Left lung (tissue), 10 donors: ENCODE results near the gene LDB3. TPM values are rescaled to one million over a fixed set of nuclear protein-coding genes. Genes with fewer than 3 reads are reported as not detected.

Source experiments
- ATAC-seq: fragments of 200-7000 bp; cut with Tn5 transposase; one replicate; pipeline ENCODE4 v1.9.1; 2020; ENCODE audit warnings: moderate library complexity
- DNase-seq, 4 donors: peaks; one replicate each; pipeline ENCODE4 v3.0.0-alpha.2; 2013 to 2020
- H3K27ac ChIP-seq, 2 donors: fragments of 200-600 bp; sonication (generic) in 1 of 2; one replicate each; pipeline versions ENCODE4 v1.5.0 to v1.8.0; 2020 to 2021
- H3K27me3 ChIP-seq, 2 donors: fragments of 200-600 bp; sonication (generic) in 1 of 2; one replicate each; pipeline versions ENCODE4 v1.5.0 to v1.8.0; 2020 to 2021
- H3K36me3 ChIP-seq, 2 donors: fragments of 200-600 bp; sonication (generic) in 1 of 2; one replicate each; pipeline versions ENCODE4 v1.5.0 to v1.8.0; 2020 to 2021
- H3K4me1 ChIP-seq, 2 donors: fragments of 200-600 bp; one replicate each; pipeline ENCODE4 v1.8.0; 2021
- H3K4me3 ChIP-seq, 2 donors: fragments of 200-600 bp; sonication (generic) in 1 of 2; one replicate each; pipeline versions ENCODE4 v1.5.0 to v1.8.0; 2020 to 2021; ENCODE audit warnings: mild to moderate bottlenecking in 1 of 2
- H3K9me3 ChIP-seq, 2 donors: fragments of 200-600 bp; sonication (generic) in 1 of 2; one replicate each; pipeline versions ENCODE4 v1.5.0 to v1.8.0; 2020 to 2021
- intact Hi-C, 2 donors: fragments of 100-400 bp; cut with DNase I; formaldehyde crosslinking; loops; one replicate each; pipeline versions ENCODE4 v1.11.2 to v1.14.2; 2022
- polyA plus RNA-seq, 6 donors: library from polyadenylated mRNA; unstranded; fragments of 120-200 nt; gene quantifications; one replicate each; pipeline ENCODE4 v1.2.1, GENCODE V29; 2013; ENCODE audit not compliant: insufficient read length in 6 of 6
- total RNA-seq, 2 donors: library from RNA; stranded (reverse); fragmentation: NEBNext Ultra II Directional; extraction: Animal tissue kit (Norgen Biotek cat#: 25700); gene quantifications; one replicate each; pipeline ENCODE4 v1.2.1, GENCODE V29; 2021
- TF ChIP-seq, protein P1 (sequence below), 2 donors: fragments of 200-600 bp; sonication (generic) in 1 of 2; IDR thresholded peaks; one replicate each; pipeline versions ENCODE4 v1.5.0 to v1.8.0; 2021; ENCODE audit warnings: antibody characterized with exemption in 2 of 2
- donor health status: DM: no; HTN: yes; CAD: no.
- donor health status: DM: no; HTN: no; CAD: no.

The LDB3 gene
- total and polyA plus RNA-seq, 8 donors = 1.1 to 2.7 (median 1.3) TPM

DNA sequence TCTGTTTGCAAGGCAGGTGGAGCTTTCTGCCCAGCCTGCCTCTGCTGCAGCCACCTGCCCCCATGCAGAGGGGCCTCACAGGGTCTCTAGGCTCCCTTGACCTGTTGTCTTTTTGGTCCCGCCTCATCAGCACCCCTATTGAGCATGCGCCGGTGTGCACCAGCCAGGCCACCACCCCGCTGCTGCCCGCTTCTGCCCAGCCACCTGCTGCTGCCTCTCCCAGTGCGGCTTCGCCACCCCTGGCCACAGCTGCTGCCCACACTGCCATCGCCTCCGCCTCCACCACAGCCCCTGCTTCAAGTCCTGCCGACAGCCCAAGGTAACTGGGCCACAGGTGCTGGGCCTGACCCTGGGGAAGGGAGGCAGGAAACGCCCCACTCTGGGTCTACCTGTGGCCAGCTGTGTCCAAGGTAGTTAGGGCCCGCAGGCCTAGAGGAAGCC lies 38.1 kb downstream of the LDB3 start:
- DNase-seq (no peak), ATAC-seq (no peak)
- intact Hi-C loops = no loop called here
- Histone ChIP-seq H3K27me3 (peaks cover 0 to 25% of the 10 kb centered on the region in 2 donors), H3K4me3 (no peak overlapping the region), H3K36me3 (no peaks in the 10 kb centered on the region), H3K9me3 (no peaks in the 10 kb centered on the region), H3K27ac (no peak overlapping the region), H3K4me1 (peaks cover 0 to 5% of the 10 kb centered on the region in 2 donors)
- TF ChIP-seq, protein P1, sequence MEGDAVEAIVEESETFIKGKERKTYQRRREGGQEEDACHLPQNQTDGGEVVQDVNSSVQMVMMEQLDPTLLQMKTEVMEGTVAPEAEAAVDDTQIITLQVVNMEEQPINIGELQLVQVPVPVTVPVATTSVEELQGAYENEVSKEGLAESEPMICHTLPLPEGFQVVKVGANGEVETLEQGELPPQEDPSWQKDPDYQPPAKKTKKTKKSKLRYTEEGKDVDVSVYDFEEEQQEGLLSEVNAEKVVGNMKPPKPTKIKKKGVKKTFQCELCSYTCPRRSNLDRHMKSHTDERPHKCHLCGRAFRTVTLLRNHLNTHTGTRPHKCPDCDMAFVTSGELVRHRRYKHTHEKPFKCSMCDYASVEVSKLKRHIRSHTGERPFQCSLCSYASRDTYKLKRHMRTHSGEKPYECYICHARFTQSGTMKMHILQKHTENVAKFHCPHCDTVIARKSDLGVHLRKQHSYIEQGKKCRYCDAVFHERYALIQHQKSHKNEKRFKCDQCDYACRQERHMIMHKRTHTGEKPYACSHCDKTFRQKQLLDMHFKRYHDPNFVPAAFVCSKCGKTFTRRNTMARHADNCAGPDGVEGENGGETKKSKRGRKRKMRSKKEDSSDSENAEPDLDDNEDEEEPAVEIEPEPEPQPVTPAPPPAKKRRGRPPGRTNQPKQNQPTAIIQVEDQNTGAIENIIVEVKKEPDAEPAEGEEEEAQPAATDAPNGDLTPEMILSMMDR (IDR thresholded peaks at IDR 0.05) = no peak

DNA sequence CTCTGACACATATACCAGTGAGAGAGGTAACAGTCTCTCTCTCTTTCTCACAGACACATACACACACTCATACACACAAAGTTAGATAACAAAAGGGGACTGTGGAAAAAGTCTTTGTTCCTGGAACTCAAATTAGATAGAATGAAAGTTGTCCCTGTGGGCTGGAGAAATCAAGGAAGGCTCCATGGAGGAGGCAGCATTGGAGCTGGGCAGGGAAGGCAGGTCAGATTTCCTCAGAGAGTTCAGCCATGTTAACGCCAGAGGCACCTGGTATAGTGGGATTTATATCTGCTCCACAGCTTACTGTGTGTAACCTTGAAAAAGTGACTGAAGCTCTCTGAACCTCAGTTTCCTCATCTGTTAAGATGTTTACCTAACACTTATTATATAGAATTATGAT lies 38.7 kb downstream of the LDB3 start:
- ATAC-seq (no peak), DNase-seq (no peak)
- Histone ChIP-seq H3K9me3 (no peaks in the 10 kb centered on the region), H3K27me3 (peaks cover 0 to 28% of the 10 kb centered on the region in 2 donors), H3K4me1 (peaks cover 2 to 5% of the 10 kb centered on the region in 2 donors), H3K4me3 (no peak overlapping the region), H3K27ac (no peak overlapping the region), H3K36me3 (no peaks in the 10 kb centered on the region)
- intact Hi-C loops = no loop called here
- TF ChIP-seq, protein P1 (IDR thresholded peaks at IDR 0.05) = no peak

DNA sequence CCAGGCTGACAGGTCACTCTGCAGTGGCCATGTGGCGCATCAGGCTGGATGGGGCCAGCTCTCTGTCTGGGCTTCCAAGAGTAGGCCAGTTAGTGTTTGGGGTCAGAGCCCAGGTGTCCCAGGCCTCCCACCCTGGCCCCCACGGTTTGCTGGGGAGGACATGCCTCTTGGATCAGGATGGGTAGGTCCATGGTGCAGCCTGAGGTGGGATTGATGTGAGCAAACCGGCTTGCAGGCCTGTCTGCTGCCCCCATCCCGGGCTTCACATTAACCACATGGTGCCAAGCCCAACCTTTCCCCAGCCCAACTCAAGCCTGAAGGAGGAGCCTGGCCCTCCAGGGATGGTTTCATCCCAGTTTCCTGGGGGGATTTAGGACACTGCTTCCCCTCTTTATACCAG lies 39.2 kb downstream of the LDB3 start:
- Histone ChIP-seq H3K4me1 (peaks cover 5 to 8% of the 10 kb centered on the region in 2 donors), H3K36me3 (no peaks in the 10 kb centered on the region), H3K4me3 (no peak overlapping the region), H3K9me3 (no peaks in the 10 kb centered on the region), H3K27me3 (peaks cover 0 to 33% of the 10 kb centered on the region in 2 donors), H3K27ac (no peak overlapping the region)
- ATAC-seq = no peak
- DNase-seq = no peak
- TF ChIP-seq, protein P1 (IDR thresholded peaks at IDR 0.05) = no peak
- intact Hi-C loops = no loop called here

DNA sequence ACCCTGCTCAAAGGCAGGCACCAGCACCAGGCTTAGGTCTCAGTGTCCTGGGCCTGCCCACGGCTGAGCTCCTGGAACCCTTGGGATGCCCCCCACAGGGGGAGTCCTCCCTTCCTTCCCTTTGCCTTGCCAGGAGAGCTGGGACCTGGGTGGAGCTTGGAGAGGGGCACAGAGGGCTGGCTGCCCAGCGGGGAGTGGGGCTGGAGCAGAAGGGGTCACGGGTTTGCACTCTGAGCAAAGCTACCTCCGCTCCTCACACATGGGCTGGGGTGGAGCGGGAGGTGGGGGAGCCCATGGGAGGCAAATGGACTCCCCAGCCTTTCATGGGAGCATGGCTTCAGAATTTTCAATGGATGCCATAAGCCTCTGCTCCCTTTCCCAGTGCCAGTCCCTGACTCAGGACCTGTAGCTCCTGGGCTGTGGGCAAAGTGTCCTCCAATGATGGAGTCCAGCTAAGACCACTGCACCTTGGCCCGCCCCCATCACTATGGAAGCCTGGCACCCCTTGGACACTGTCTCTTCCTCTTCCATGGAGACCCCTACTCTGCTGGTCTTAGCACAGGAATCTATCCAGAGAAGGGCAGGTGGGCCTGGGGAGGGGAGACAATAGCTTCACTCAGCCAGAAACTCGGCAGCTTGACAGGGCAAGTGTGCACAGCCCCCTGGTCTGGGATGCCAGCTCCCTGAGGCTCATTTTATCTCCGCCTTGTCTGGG lies 39.9 kb downstream of the LDB3 start:
- ATAC-seq (no peak), DNase-seq (no peak)
- intact Hi-C loops = no loop called here
- Histone ChIP-seq H3K36me3 (no peaks in the 10 kb centered on the region), H3K27ac (no peak overlapping the region), H3K27me3 (peaks cover 0 to 36% of the 10 kb centered on the region in 2 donors), H3K4me1 (peaks cover 5 to 10% of the 10 kb centered on the region in 2 donors), H3K9me3 (no peaks in the 10 kb centered on the region), H3K4me3 (no peak overlapping the region)
- TF ChIP-seq, protein P1 (IDR thresholded peaks at IDR 0.05) = no peak

DNA sequence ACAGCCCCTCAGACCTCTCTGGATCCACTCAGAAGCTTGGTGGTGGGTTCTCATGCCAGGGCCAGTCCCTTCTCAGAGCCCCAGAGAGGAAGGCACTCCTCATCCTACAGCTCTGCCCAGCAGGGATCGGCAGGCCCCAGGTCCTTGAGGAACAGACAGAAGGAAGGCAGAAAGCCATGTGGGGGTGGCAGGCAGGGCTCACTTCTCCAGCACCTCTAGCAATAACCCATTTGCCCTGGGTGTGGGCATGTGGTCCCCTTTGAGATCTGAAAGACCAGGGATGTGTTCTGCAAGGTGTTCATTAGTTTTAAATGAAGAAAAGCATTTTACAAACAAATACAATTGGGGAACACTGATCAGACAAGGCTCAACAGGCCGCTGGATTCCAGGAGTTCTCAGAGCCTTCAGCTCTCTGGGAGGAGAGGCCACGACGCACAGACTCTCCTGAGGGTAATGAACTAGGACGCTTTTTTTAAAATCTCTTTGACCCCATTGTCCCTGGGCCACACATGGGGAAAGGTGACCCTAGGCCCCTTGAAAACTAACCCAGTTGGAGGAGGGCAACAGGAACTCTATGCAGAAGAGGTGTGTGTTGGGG lies 40.6 kb downstream of the LDB3 start:
- intact Hi-C loops = no loop called here
- no peak overlapping the region for H3K4me3 ChIP-seq
- H3K9me3 ChIP-seq = no peaks in the 10 kb centered on the region
- no peak for DNase-seq
- ATAC-seq = no peak
- peaks cover 5 to 10% of the 10 kb centered on the region in 2 donors for H3K4me1 ChIP-seq
- no peak overlapping the region for H3K27ac ChIP-seq
- TF ChIP-seq, protein P1 (IDR thresholded peaks at IDR 0.05) = no peak
- peaks cover 0 to 36% of the 10 kb centered on the region in 2 donors for H3K27me3 ChIP-seq
- H3K36me3 ChIP-seq = no peaks in the 10 kb centered on the region
